ENCODE measurements around the gene MIA3.

DNA sequence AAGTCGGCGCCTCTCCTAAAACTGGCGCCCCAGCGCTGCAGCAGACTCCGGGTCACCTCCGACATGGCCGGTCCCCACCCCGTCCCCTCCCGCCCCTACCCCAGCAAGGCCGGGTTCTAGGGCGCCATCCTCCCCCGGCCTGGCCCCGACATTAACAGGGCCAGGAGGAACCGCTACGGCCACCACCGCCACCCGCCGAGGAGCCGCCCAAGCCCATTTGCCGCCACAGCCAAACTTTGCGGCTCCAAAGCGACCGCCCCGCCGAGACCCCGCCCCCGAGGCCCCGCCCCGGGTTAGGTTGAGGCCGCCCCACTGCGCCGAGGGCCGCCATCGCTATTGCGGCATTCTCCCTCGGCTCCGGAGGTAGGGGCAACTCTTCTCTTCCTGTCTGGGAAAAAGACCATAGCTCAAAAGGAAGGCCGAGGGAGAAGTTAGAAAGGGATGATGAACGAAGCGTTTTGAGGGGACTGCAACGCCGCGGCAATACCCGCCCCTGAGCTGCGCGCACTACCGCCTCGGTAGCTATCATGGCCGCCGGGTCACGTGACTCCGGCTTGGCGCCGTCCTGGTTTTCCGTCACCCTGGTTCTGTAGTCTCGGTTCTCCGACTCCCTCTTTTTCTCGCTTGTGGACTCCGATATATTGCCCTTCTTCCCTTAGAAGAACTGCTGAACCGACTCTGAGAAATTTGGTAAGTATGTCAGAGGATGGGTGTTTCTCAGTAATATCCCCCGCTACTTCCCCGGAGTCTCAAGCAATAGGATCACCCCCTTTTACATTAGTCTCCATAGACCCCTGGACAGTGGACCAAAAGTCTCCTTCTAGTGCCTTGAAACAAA is 94.6 kb downstream of the MIA3 start, which contains the start of the genes AIDA and BROX:
- TF ChIP-seq, protein P1, sequence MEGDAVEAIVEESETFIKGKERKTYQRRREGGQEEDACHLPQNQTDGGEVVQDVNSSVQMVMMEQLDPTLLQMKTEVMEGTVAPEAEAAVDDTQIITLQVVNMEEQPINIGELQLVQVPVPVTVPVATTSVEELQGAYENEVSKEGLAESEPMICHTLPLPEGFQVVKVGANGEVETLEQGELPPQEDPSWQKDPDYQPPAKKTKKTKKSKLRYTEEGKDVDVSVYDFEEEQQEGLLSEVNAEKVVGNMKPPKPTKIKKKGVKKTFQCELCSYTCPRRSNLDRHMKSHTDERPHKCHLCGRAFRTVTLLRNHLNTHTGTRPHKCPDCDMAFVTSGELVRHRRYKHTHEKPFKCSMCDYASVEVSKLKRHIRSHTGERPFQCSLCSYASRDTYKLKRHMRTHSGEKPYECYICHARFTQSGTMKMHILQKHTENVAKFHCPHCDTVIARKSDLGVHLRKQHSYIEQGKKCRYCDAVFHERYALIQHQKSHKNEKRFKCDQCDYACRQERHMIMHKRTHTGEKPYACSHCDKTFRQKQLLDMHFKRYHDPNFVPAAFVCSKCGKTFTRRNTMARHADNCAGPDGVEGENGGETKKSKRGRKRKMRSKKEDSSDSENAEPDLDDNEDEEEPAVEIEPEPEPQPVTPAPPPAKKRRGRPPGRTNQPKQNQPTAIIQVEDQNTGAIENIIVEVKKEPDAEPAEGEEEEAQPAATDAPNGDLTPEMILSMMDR (conservative IDR thresholded peaks at IDR 0.05 in 1 of 2, IDR thresholded peaks at IDR 0.05 in 1 of 2; ENCODE audit: low read depth in 1 of 2, low read length in 2 of 2) = no peak
- no peak for TF ChIP-seq EZH2 (IDR thresholded peaks at IDR 0.05; ENCODE audit: low read length, missing control alignments)

Data from fibroblast of lung (primary cell).